ENCODE results near the gene P2RX1.

P2RX1 gene

GRCh38 chr17:3893720-3894116, 22.5 kb downstream of the P2RX1 start:
- ChIA-PET CTCF (interaction anchor here (0.9 to 2.7 kb wide), 9 partner anchors 9 to 159 kb away, joined by 3 to 28 read pairs (median 4); partner anchors contain the start of genes NCBP3 and P2RX1), POLR2A (no interaction called here)
- DNase-seq (ENCODE audit: low read depth, low spot score): no peak
- no peak for TF ChIP-seq CTCF (IDR thresholded peaks at IDR 0.05; ENCODE audit: insufficient read depth, low read length, missing control alignments)
- H3K4me3 ChIP-seq (ENCODE audit: low read depth, low read length): peak overlapping the region; percentile 64

GRCh38 chr17:3893003-3893719, 23.1 kb downstream of the P2RX1 start, which contains the start of gene CAMKK1:
CAMKK1 (minus strand) TSS chr17:3893053; CDS start chr17:3885687, 7,366 bp downstream.
- ChIA-PET POLR2A (no interaction called here), CTCF (interaction anchor here (0.6 to 2.7 kb wide), 7 partner anchors 9 to 47 kb away, joined by 3 to 28 read pairs (median 4); partner anchors contain the start of gene NCBP3)
- TF ChIP-seq CTCF (IDR thresholded peaks at IDR 0.05; ENCODE audit: insufficient read depth, low read length, missing control alignments): no peak
- no peak for DNase-seq (ENCODE audit: low read depth, low spot score)
- peak within 1 kb of the TSS; percentile 70 for H3K4me3 ChIP-seq (ENCODE audit: low read depth, low read length)

- TF ChIP-seq CTCF (IDR thresholded peaks at IDR 0.05; ENCODE audit: insufficient read depth, low read length, missing control alignments): no peak
- ChIA-PET POLR2A (no interaction called here), CTCF (interaction anchor here (0.6 to 4.5 kb wide), 8 partner anchors 8 to 153 kb away, joined by 3 to 28 read pairs (median 4); no protein-coding TSS in a partner anchor)
- no peak for DNase-seq (ENCODE audit: low read depth, low spot score)
- H3K4me3 ChIP-seq (ENCODE audit: low read depth, low read length): peak overlapping the region; percentile 70
Measured at GRCh38 chr17:3892095-3892998, 23.9 kb downstream of the P2RX1 start.

- POLR2A ChIA-PET: no interaction called here
- peak overlapping the region; percentile 70 for H3K4me3 ChIP-seq (ENCODE audit: low read depth, low read length)
- no peak for TF ChIP-seq CTCF (IDR thresholded peaks at IDR 0.05; ENCODE audit: insufficient read depth, low read length, missing control alignments)
- DNase-seq (ENCODE audit: low read depth, low spot score): no peak
- CTCF ChIA-PET: interaction anchor here (0.8 to 4.5 kb wide), 3 partner anchors 22 to 153 kb away, joined by 3 to 21 read pairs (median 8); no protein-coding TSS in a partner anchor
Measured at GRCh38 chr17:3891626-3892094, 24.6 kb downstream of the P2RX1 start.

- no peak for TF ChIP-seq CTCF (IDR thresholded peaks at IDR 0.05; ENCODE audit: insufficient read depth, low read length, missing control alignments)
- POLR2A ChIA-PET: interaction anchor here (0.5 to 1.5 kb wide), 3 partner anchors 29 to 223 kb away, joined by 3 to 5 read pairs (median 5); no protein-coding TSS in a partner anchor
- CTCF ChIA-PET: interaction anchor here (0.8 to 4.5 kb wide), 3 partner anchors 23 to 113 kb away, joined by 3 to 21 read pairs (median 8); no protein-coding TSS in a partner anchor
- peak overlapping the region; percentile 19 for H3K4me3 ChIP-seq (ENCODE audit: low read depth, low read length)
- no peak for DNase-seq (ENCODE audit: low read depth, low spot score)
Measured at GRCh38 chr17:3890878-3891219, 25.4 kb downstream of the P2RX1 start.
